GM18499 (cell line): ENCODE data around the gene BCL2.
"Not testable (repeated sequence)": the region's sequence is repeated elsewhere in the genome, so short reads cannot be mapped to it uniquely, and the experiment has no call there.

ENCODE experiments used
- ATAC-seq: cut with Tn5 transposase; IDR thresholded peaks from one replicate; pipeline ENCODE4 v1.9.1; 2021; ENCODE audit warnings: moderate number of reproducible peaks; ENCODE audit not compliant: insufficient read depth, unreplicated experiment

The BCL2 gene

GRCh38 chr18:63238693-63239075 lies 80.9 kb downstream of the BCL2 start:
- no peak for ATAC-seq

DNA sequence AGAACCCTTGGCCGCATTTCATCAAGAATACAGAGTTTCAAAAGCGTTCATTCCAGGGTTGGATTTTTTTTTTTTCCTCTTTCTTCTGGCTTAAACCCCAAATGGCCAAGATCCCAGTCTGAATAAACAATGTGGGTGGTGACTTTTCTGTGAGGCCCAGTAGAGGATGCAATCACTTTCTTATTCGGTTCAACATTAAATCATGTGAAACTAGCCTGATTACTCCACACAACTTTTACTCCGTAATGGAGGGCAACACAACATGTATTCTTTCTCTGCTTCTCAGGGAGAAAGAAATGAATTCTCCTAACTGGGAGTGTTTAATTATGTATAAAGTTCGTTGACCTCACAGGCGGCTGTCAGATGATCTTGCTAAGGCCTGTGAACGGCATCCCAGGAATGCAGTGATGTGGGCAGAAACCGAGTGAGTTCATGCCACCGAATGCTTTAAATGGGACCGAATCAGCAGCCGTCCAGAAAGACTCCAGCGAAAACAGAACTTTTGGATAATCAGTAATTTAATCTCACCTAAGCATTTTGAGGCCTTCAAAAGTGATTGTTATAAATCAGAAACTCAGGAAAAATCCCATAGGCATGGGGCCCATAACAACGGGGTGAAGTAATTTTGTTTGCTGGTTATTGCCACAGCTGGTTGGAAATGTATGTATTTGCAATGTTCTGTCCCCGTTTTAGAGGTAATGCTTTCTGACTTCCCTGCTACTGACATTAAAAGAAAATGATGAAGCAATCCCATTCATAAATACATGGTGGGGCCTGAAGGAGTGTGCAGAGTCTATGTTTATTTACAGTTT lies 81.5 kb downstream of the BCL2 start:
- ATAC-seq = no peak

- ATAC-seq = no peak
These were observed 82.4 kb downstream of the BCL2 start for GRCh38 chr18:63236921-63237846.

GRCh38 chr18:63236406-63236805 lies 83.2 kb downstream of the BCL2 start:
- no peak for ATAC-seq

- ATAC-seq = not testable (repeated sequence)
These were observed 83.6 kb downstream of the BCL2 start for GRCh38 chr18:63235920-63236319.

GRCh38 chr18:63234841-63235240 lies 84.7 kb downstream of the BCL2 start:
- no peak for ATAC-seq

DNA sequence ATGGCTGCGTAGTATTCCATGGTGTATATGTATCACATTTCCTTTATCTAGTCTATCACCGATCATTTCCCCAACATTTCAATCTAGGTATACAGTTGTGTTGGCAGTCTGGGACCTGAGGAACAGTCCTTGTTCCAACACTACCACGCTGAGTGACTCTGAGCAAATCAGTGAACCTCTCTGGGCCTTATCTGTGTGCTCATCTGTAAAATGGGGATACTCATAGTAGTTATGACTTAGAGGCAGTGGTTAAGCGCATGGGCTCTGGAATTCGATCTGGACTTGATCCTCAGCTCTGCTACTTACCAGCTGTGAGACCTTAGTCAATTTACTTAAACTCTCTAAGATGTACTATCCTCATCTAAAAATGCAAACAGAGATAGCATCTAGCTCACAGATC lies 85.1 kb downstream of the BCL2 start:
- ATAC-seq = no peak

- no peak for ATAC-seq
These were observed 86.2 kb downstream of the BCL2 start for GRCh38 chr18:63233334-63233733.

DNA sequence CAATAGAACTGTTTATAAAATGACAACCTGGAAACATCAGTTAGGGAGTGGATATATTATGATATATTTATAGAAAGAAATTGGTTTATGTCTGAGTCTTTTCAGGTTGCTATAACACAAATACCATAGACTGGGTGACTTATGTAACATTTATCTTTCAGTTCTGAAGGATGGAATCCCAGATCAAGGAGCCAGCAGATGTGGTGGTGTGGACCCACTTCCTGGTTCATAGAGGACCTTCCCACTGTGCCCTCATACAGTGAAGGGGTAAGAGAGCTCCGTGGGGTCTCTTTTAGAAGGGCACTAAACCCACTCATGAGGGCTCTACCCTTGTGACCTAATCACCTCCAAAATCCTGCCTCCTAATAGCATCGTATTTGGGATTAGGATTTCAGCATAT lies 86.7 kb downstream of the BCL2 start:
- ATAC-seq = no peak

DNA sequence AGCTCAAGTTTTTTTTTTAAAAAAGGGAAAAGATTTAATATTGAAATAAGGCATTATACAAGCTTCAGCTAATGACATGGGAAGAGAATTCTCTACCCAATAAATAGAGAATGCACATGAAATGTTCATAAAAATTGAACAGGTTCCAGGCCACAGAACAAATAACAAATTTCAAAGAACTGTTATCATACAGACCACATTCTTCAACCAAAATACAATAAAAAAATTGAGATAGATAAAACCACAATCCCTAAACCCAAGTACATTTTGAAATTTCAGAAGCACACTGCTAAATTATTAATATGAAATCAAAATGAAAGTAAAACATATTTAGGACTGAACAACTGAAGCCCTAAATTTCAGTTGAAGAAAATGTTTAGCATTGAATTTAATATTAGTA lies 89.6 kb downstream of the BCL2 start:
- ATAC-seq = no peak

DNA sequence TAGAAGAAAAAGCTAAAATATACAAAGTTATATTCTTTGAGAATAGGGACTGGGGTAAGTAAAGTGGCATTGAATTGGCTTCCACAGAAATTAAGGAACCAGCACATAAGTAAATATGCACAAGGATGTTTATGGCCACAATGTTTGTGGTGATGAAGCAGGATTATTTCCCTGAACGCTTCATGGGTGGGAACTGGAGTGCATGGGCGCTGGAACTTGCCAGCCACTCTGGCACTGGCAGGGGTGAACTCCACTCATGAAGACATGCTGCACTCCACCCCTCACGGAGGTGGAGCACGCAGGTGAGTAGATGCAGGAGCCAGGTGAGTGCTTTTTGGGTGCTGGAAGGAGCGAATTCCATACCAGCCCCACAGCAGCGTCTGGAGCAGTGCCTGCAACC lies 94.1 kb downstream of the BCL2 start:
- ATAC-seq = no peak

DNA sequence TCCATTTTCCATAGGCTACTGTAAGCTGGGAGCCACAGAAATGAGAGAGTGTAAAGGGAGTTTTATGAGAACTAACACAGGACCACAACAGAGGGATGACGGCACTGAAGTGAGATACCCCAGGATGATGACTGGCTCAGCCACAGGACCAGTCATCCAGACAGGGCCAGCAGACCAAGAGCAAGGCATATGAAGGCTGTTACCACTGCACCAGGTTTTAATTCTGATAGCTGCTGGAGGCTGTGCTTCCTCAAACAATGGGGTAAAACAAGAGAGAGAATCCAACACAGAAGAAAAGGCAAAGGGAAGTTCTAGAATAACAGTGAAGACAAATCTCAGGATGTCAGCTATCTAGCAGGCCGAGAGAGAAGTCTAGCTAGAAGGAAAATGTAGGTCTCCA lies 94.9 kb downstream of the BCL2 start:
- peak; percentile 48 for ATAC-seq

DNA sequence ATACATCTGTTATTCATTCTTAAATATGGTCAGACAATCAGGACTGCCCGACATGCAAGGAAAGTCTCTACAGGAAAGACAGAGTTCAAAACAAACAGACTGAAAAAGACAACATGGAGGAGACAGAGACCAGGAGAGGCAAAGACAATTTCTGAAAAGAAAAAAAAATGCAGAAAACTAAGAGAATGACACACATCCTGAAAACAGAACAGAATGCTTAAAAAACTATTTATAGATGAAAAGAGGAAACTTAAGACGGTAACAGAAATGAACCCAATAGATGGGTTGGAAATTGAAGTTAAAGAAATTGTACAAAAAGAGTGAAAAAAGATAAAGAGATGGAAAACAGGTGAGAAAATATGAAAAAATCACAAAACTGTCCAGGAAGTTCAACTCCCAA lies 95.7 kb downstream of the BCL2 start:
- ATAC-seq = no peak

DNA sequence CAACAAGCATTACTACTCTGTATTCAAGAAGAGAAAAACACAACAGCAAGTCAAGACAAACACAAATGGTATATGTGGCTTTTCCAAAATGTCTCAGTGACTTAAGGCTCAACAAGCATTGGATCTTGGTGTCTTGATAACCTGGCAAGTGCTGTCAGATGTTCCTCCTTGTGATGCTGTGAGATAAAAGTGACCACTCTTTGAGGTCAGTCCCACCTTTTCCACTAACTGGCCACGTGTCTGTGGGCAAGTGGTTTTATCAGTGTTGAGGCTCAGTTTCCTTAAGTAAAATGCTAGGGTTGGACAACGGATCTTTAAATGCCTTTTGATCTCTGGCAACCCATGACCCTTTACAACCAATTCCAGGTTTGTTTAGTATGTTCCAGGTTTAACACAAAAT lies 98.7 kb downstream of the BCL2 start:
- ATAC-seq = no peak

- ATAC-seq = no peak
These were observed 101.1 kb downstream of the BCL2 start for GRCh38 chr18:63218472-63218871.

DNA sequence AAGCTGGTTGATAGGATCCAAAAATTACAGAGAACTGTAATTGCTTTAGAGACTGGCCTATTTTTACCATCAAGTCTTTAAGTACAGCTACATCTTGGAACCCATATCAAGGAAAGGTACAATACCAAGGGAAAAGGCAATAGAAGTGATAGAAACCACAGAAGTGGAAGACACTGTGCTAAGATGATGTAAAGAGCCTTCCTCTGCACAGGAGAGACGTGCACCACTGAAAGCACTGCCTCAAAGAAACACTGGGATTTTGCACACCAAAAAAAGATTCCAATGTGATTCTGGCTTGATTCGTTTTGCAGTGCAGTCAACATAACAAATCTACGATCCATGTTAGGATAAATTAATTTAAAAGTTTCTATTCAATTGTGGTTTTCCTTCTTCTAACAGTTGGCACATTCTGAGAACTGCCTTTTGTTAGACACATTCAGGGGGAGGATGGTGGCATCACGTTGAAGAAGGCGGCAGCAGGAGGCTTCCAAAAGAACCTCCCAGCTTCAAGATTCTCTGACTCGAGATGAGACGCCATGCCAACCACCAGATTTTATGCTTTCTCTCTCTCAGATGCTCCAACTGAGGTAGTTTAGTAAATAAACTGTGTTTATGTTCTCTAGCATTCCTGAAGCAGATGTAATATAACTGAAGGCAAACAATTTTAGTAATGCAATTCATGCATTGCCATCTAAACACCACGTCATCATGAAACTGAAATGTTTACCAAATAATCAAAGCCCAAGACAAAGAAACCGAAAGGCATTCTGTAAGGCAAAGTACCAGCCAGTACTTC lies 102.9 kb downstream of the BCL2 start:
- ATAC-seq = peak; percentile 49

- ATAC-seq = no peak
These were observed 105.5 kb downstream of the BCL2 start for GRCh38 chr18:63213936-63214671.

GRCh38 chr18:63213331-63213900 lies 106.2 kb downstream of the BCL2 start:
- no peak for ATAC-seq

DNA sequence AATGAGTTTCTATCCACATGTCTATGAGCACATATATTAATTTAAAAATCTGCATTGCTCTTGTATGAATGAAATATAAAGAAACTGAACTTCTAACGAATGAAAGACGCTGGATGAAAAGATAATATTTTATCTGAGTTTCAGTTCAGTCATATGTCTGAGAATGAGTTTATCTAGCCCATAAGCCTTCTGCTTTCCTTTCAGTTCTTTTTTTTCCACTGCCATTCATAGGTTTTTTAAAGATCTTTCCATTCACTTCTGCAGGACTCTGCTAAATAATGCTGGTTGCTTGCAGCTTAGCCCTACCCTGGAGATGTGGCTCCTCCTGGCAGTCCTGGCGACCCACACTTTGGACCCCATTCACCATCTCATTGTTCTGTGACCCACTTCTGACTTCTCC lies 109.0 kb downstream of the BCL2 start:
- no peak for ATAC-seq

DNA sequence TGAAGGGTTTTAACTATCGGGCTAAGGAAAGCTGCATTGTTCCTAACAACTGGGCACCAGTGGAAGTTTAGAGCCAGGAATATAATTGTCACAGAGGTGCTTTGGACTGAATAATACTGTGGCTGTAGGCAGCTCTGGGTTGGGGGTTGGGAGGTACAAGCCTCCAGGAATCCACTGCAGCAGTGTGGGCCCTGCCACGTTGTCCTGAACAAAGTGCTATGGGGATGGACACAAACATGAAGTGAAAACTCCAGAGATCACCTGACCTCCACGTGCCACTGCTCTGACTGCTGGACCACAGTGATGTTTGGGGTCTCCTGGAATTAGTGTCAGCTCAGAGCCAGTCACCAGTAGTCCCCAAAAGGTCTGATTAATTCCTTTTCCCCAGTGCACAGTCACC lies 110.9 kb downstream of the BCL2 start:
- ATAC-seq = no peak
